WTC11 (cell line): ENCODE results near the gene CAPZB. TPM values are rescaled to one million over a fixed set of nuclear protein-coding genes. Genes with fewer than 3 reads are reported as not detected.

Experiments used
- ATAC-seq: fragments of 200-7000 bp; cut with Tn5 transposase; 2 replicates; pipeline ENCODE4 v1.10.0; 2021; ENCODE audit warnings: mild to moderate bottlenecking, moderate library complexity
- CTCF ChIA-PET: fragments of 300-600 bp; sonication (Branson Sonifier 250); formaldehyde crosslinking; loops from one replicate; lab custom pipeline; 2021; ENCODE audit warnings: antibody characterized with exemption; lab: Charles Lee
- POLR2A ChIA-PET: fragments of 350-600 bp; sonication (Branson Sonifier 250); formaldehyde crosslinking; loops from one replicate; lab custom pipeline; 2021; ENCODE audit warnings: antibody characterized with exemption; lab: Charles Lee
- DNase-seq: peaks from one replicate; pipeline ENCODE4 v3.0.0; 2021; ENCODE audit warnings: low spot score
- H3K27ac Mint-ChIP-seq: 2 replicates; pipeline ENCODE4 v1.8.0; 2021; ENCODE audit warnings: mixed read lengths
- H3K27me3 Mint-ChIP-seq: 2 replicates; pipeline ENCODE4 v1.8.0; 2021; ENCODE audit warnings: low read depth, mild to moderate bottlenecking, moderate library complexity, mixed read lengths
- H3K36me3 Mint-ChIP-seq: 2 replicates; pipeline ENCODE4 v1.8.0; 2021; ENCODE audit warnings: mixed read lengths
- H3K4me1 Mint-ChIP-seq: 2 replicates; pipeline ENCODE4 v1.8.0; 2022; ENCODE audit warnings: mixed read lengths
- H3K4me3 Mint-ChIP-seq: 2 replicates; pipeline ENCODE4 v1.8.0; 2021; ENCODE audit warnings: mild to moderate bottlenecking, moderate library complexity, mixed read lengths
- H3K9me3 Mint-ChIP-seq: 2 replicates; pipeline ENCODE4 v1.8.0; 2021; ENCODE audit warnings: mixed read lengths
- AR ChIP-seq: fragments of 250-450 bp; sonication (Bioruptor Pico); IDR thresholded peaks from 2 replicates; pipeline ENCODE4 v1.9.0; 2021; ENCODE audit warnings: mild to moderate bottlenecking
- CBFB ChIP-seq: sonication (generic); formaldehyde crosslinking; IDR thresholded peaks from 2 replicates; pipeline ENCODE4 v1.8.1; 2022; ENCODE audit warnings: mild to moderate bottlenecking, low read depth, missing genetic modification reagents
- CREB1 ChIP-seq: sonication (generic); formaldehyde crosslinking; IDR thresholded peaks from 2 replicates; pipeline ENCODE4 v1.8.0; 2023; ENCODE audit warnings: mild to moderate bottlenecking, missing genetic modification reagents
- HMGA2 ChIP-seq: fragments of 250-450 bp; sonication (Bioruptor Pico); IDR thresholded peaks from 2 replicates; pipeline ENCODE4 v1.4.0; 2021; ENCODE audit warnings: mild to moderate bottlenecking, moderate library complexity
- JUN ChIP-seq: sonication (generic); formaldehyde crosslinking; IDR thresholded peaks from 2 replicates; pipeline ENCODE4 v1.8.0; 2023; ENCODE audit warnings: mild to moderate bottlenecking, missing genetic modification reagents
- PREB ChIP-seq: sonication (generic); formaldehyde crosslinking; IDR thresholded peaks from 2 replicates; pipeline ENCODE4 v1.8.1; 2022; ENCODE audit warnings: mild to moderate bottlenecking, missing genetic modification reagents, moderate library complexity, borderline replicate concordance
- SMAD4 ChIP-seq: sonication (generic); formaldehyde crosslinking; IDR thresholded peaks from 2 replicates; pipeline ENCODE4 v1.8.0; 2022; ENCODE audit warnings: mild to moderate bottlenecking, missing genetic modification reagents
- SOX15 ChIP-seq: fragments of 250-450 bp; sonication (Bioruptor Pico); IDR thresholded peaks from 2 replicates; pipeline ENCODE4 v1.9.0; 2021; ENCODE audit warnings: mild to moderate bottlenecking
- TEAD4 ChIP-seq: sonication (generic); formaldehyde crosslinking; IDR thresholded peaks from 2 replicates; pipeline ENCODE4 v1.8.0; 2022; ENCODE audit warnings: mild to moderate bottlenecking, missing genetic modification reagents
- ZNF232 ChIP-seq: sonication (generic); formaldehyde crosslinking; IDR thresholded peaks from 2 replicates; pipeline ENCODE4 v1.8.0; 2022; ENCODE audit warnings: mild to moderate bottlenecking, missing genetic modification reagents
- ZSCAN18 ChIP-seq: fragments of 250-450 bp; sonication (Bioruptor Pico); IDR thresholded peaks from 2 replicates; pipeline ENCODE4 v2.1.2; 2022; ENCODE audit warnings: mild to moderate bottlenecking, moderate library complexity
- total RNA-seq: library from RNA; stranded (reverse); gene quantifications from 3 replicates; pipeline ENCODE4 v1.2.3, GENCODE V29; 2021
- TF ChIP-seq, protein P1 (sequence below): fragments of 250-450 bp; sonication (Bioruptor Pico); IDR thresholded peaks from 2 replicates; pipeline ENCODE4 v1.9.0; 2021; ENCODE audit warnings: mild to moderate bottlenecking
- TF ChIP-seq, protein P2 (sequence below): fragments of 250-450 bp; sonication (Bioruptor Pico); IDR thresholded peaks from 2 replicates; pipeline ENCODE4 v1.9.0; 2021; ENCODE audit warnings: moderate library complexity, mild to moderate bottlenecking, inconsistent platforms, borderline replicate concordance
- TF ChIP-seq, protein P3 (sequence below): sonication (generic); formaldehyde crosslinking; IDR thresholded peaks from 2 replicates; pipeline ENCODE4 v1.8.1; 2023; ENCODE audit warnings: mild to moderate bottlenecking, missing genetic modification reagents
- TF ChIP-seq, protein P4 (sequence below): sonication (generic); formaldehyde crosslinking; IDR thresholded peaks from 2 replicates; pipeline ENCODE4 v1.8.1; 2022; ENCODE audit warnings: missing genetic modification reagents, borderline replicate concordance

Gene CAPZB
- total RNA-seq, 1 experiment from 2014 or later: 348 TPM

- POLR2A ChIA-PET: interaction anchor here (0.6 kb wide), 1 partner anchor 8 kb away, joined by 3 read pairs; no protein-coding TSS in a partner anchor
- no peak for ATAC-seq
- no peak for TF ChIP-seq CBFB (CRISPR knock-in tag)
- TF ChIP-seq SOX15 (CRISPR knock-in tag): no peak
- TF ChIP-seq, protein P1, sequence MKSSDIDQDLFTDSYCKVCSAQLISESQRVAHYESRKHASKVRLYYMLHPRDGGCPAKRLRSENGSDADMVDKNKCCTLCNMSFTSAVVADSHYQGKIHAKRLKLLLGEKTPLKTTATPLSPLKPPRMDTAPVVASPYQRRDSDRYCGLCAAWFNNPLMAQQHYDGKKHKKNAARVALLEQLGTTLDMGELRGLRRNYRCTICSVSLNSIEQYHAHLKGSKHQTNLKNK (CRISPR knock-in tag): no peak
- TF ChIP-seq ZNF232 (CRISPR knock-in tag): no peak
- TF ChIP-seq SMAD4 (CRISPR knock-in tag): no peak
- TF ChIP-seq PREB: no peak
- no peak for TF ChIP-seq JUN (CRISPR knock-in tag)
- TF ChIP-seq, protein P2, sequence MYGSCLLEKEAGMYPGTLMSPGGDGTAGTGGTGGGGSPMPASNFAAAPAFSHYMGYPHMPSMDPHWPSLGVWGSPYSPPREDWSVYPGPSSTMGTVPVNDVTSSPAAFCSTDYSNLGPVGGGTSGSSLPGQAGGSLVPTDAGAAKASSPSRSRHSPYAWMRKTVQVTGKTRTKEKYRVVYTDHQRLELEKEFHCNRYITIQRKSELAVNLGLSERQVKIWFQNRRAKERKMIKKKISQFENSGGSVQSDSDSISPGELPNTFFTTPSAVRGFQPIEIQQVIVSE (CRISPR knock-in tag): no peak
- TF ChIP-seq HMGA2 (CRISPR knock-in tag): no peak
- TF ChIP-seq, protein P3, sequence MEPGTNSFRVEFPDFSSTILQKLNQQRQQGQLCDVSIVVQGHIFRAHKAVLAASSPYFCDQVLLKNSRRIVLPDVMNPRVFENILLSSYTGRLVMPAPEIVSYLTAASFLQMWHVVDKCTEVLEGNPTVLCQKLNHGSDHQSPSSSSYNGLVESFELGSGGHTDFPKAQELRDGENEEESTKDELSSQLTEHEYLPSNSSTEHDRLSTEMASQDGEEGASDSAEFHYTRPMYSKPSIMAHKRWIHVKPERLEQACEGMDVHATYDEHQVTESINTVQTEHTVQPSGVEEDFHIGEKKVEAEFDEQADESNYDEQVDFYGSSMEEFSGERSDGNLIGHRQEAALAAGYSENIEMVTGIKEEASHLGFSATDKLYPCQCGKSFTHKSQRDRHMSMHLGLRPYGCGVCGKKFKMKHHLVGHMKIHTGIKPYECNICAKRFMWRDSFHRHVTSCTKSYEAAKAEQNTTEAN: no peak
- no peak for TF ChIP-seq AR
- no peak for TF ChIP-seq TEAD4
- TF ChIP-seq ZSCAN18 (CRISPR knock-in tag): no peak
- no peak for TF ChIP-seq CREB1 (CRISPR knock-in tag)
- TF ChIP-seq, protein P4, sequence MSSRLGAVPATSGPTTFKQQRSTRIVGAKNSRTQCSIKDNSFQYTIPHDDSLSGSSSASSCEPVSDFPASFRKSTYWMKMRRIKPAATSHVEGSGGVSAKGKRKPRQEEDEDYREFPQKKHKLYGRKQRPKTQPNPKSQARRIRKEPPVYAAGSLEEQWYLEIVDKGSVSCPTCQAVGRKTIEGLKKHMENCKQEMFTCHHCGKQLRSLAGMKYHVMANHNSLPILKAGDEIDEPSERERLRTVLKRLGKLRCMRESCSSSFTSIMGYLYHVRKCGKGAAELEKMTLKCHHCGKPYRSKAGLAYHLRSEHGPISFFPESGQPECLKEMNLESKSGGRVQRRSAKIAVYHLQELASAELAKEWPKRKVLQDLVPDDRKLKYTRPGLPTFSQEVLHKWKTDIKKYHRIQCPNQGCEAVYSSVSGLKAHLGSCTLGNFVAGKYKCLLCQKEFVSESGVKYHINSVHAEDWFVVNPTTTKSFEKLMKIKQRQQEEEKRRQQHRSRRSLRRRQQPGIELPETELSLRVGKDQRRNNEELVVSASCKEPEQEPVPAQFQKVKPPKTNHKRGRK (CRISPR knock-in tag): no peak
- TF ChIP-seq, all 79 proteins: peak for 0
- CTCF ChIA-PET: interaction anchor here (1.0 to 1.2 kb wide), 2 partner anchors 51 to 228 kb away, joined by 3 to 4 read pairs; no protein-coding TSS in a partner anchor
- H3K4me1 Mint-ChIP-seq: peaks cover 31% of the 10 kb centered on the region
- no peak for DNase-seq
- no peaks in the 10 kb centered on the region for H3K27me3 Mint-ChIP-seq
- H3K9me3 Mint-ChIP-seq: no peaks in the 10 kb centered on the region
- no peak overlapping the region for H3K4me3 Mint-ChIP-seq
- 0 out of 2 replicates have a peak overlapping the region, but pooled peaks have one; percentile 10 for H3K27ac Mint-ChIP-seq
- H3K36me3 Mint-ChIP-seq: no peaks in the 10 kb centered on the region; the same call in 1 of the 2 replicates
Observed at GRCh38 chr1:19425646-19426239, 59.6 kb downstream of the CAPZB start.
